K562 (cell line): ENCODE results near the gene KAZN. TPM values are rescaled to one million over a fixed set of nuclear protein-coding genes. Genes with fewer than 3 reads are reported as not detected.

Experiments used
- ATAC-seq: fragments of 200-7000 bp; cut with Tn5 transposase; 3 replicates; pipeline ENCODE4 v1.9.1; 2020; ENCODE audit warnings: moderate library complexity
- BruUV-seq: library from RNA; stranded (reverse); fragments of 400-500 nt; replicated peaks from 2 replicates; lab custom pipeline; 2021; lab: Mats Ljungman, UMichigan
- CTCF ChIA-PET: fragments of 300-600 bp; formaldehyde crosslinking; extraction: SDS; loops from one replicate; lab custom pipeline; 2021; ENCODE audit warnings: low intra/inter-chr PET ratio; lab: Yijun Ruan, JAX
- POLR2A ChIA-PET: fragments of 300-600, 350-650 bp; sonication (Branson Sonifier 250); formaldehyde crosslinking; extraction: SDS; loops from one replicate; lab custom pipeline; 2021; ENCODE audit warnings: antibody characterized with exemption, inconsistent platforms; lab: Yijun Ruan, JAX
- DNase-seq, 4 experiments: peaks; one replicate each; pipeline versions ENCODE4 v3.0.0 to v3.0.0-alpha.2; 2011 to 2018; ENCODE audit warnings: low spot score in 3 of 4, mixed read lengths in 3 of 4; ENCODE audit errors: extremely low read depth in 1 of 4
- FAIRE-seq: peaks from 2 replicates; lab custom pipeline; 2011; peaks lifted over from hg19 to GRCh38; lab: Jason Lieb, UNC
- H2AFZ ChIP-seq: 2 replicates; pipeline ENCODE4 v1.6.0; 2011; ENCODE audit warnings: low read depth, low read length, control low read depth, inconsistent platforms
- H3K27ac ChIP-seq: fragments of 200-600 bp; 3 replicates; pipeline ENCODE4 v1.8.0; 2011; ENCODE audit warnings: low read depth, mild to moderate bottlenecking, control low read depth, inconsistent platforms, low read length, moderate library complexity, mixed read lengths; ENCODE audit errors: extremely low read depth
- H3K27me3 ChIP-seq, 2 experiments: fragments of 300-600 bp in 1 of 2; 2 replicates in 1 of 2; 3 replicates in 1 of 2; pipeline versions ENCODE4 v1.6.0 to v1.8.0; 2011; ENCODE audit warnings: inconsistent platforms in 2 of 2, low read length in 2 of 2, mild to moderate bottlenecking in 1 of 2, mixed read lengths in 1 of 2, moderate library complexity in 1 of 2; ENCODE audit not compliant: control insufficient read depth in 2 of 2, insufficient read depth in 2 of 2
- H3K36me3 ChIP-seq: fragments of 300-600 bp; 3 replicates; pipeline ENCODE4 v1.8.0; 2011; ENCODE audit warnings: mild to moderate bottlenecking, low read length, inconsistent platforms; ENCODE audit not compliant: control insufficient read depth, insufficient read depth
- H3K4me1 ChIP-seq, 2 experiments: fragments of 200-600 bp in 1 of 2; replicated peaks in 1 of 2; 2 replicates in 1 of 2; 3 replicates in 1 of 2; pipeline versions ENCODE4 v1.5.1 to v1.8.0; 2011; ENCODE audit warnings: inconsistent platforms in 2 of 2, low read length in 2 of 2, mild to moderate bottlenecking in 1 of 2, mixed read lengths in 1 of 2, moderate library complexity in 1 of 2; ENCODE audit not compliant: control insufficient read depth in 2 of 2, insufficient read depth in 2 of 2
- H3K4me2 ChIP-seq: 2 replicates; pipeline ENCODE4 v1.6.1; 2011; ENCODE audit warnings: low read length, control low read depth, inconsistent platforms, mixed read lengths; ENCODE audit not compliant: insufficient read depth
- H3K4me3 ChIP-seq: fragments of 200-600 bp; sonication (generic), shearing (Covaris generic); 2 replicates; pipeline ENCODE4 v1.5.1; 2016; ENCODE audit warnings: control low read depth, inconsistent platforms
- H3K79me2 ChIP-seq: fragments of 200-600 bp; 3 replicates; pipeline ENCODE4 v1.8.0; 2011; ENCODE audit warnings: low read length, inconsistent platforms; ENCODE audit not compliant: control insufficient read depth, insufficient read depth
- H3K9ac ChIP-seq, 2 experiments: 2 replicates each; pipeline versions ENCODE4 v1.6.0 to v1.6.1; 2011; ENCODE audit warnings: low read depth in 2 of 2, low read length in 2 of 2, control low read depth in 1 of 2, inconsistent platforms in 1 of 2, mild to moderate bottlenecking in 1 of 2, mixed read lengths in 1 of 2; ENCODE audit not compliant: insufficient read depth in 1 of 2
- H3K9me1 ChIP-seq: one replicate; pipeline ENCODE4 v1.6.0; 2011; ENCODE audit warnings: inconsistent platforms, mild to moderate bottlenecking, low read length, moderate library complexity; ENCODE audit not compliant: control insufficient read depth, insufficient read depth
- H3K9me3 ChIP-seq: replicated peaks from 2 replicates; pipeline ENCODE4 v1.5.1; 2011; ENCODE audit warnings: low read depth, low read length, inconsistent platforms; ENCODE audit not compliant: control insufficient read depth, insufficient read depth
- H4K20me1 ChIP-seq: replicated peaks from 2 replicates; pipeline ENCODE4 v1.6.1; 2011; ENCODE audit warnings: low read length, inconsistent platforms, mixed read lengths; ENCODE audit not compliant: control insufficient read depth, insufficient read depth
- BMI1 ChIP-seq: fragments of 150-350 bp; IDR thresholded peaks from 2 replicates; pipeline ENCODE4 v1.6.1; 2014; ENCODE audit warnings: low read length
- EP300 ChIP-seq: IDR thresholded peaks from 2 replicates; pipeline ENCODE4 v1.6.1; 2012; ENCODE audit warnings: low read length, improper control_type of control experiment
- ETS2 ChIP-seq: IDR thresholded peaks from 2 replicates; pipeline ENCODE4 v1.6.1; 2016; ENCODE audit warnings: borderline replicate concordance, missing genetic modification characterization, mild to moderate bottlenecking, moderate library complexity, missing compliant biosample characterization; ENCODE audit not compliant: poor library complexity, severe bottlenecking
- IRF1 ChIP-seq: sonication (generic); formaldehyde crosslinking; IDR thresholded peaks from 2 replicates; pipeline ENCODE4 v1.8.0; 2022; ENCODE audit warnings: missing genetic modification reagents, mild to moderate bottlenecking, borderline replicate concordance
- L3MBTL2 ChIP-seq: fragments of 450-650 bp; IDR thresholded peaks from 2 replicates; pipeline ENCODE4 v1.6.1; 2016; ENCODE audit warnings: mild to moderate bottlenecking, moderate library complexity
- MAFF ChIP-seq: IDR thresholded peaks from 2 replicates; pipeline ENCODE4 v1.6.1; 2012; ENCODE audit warnings: low read length, improper control_type of control experiment
- MIER1 ChIP-seq: fragments of 450-650 bp; IDR thresholded peaks from 2 replicates; pipeline ENCODE4 v1.6.1; 2016; ENCODE audit warnings: antibody characterized with exemption, mild to moderate bottlenecking, low read depth
- MTA1 ChIP-seq: fragments of 450-650 bp; IDR thresholded peaks from 2 replicates; pipeline ENCODE4 v1.6.1; 2017; ENCODE audit warnings: borderline replicate concordance
- NCOA2 ChIP-seq, 2 experiments: fragments of 450-650 bp; IDR thresholded peaks; 2 replicates each; pipeline ENCODE4 v1.6.1; 2018; ENCODE audit warnings: mild to moderate bottlenecking in 2 of 2, moderate library complexity in 1 of 2; ENCODE audit not compliant: partially characterized antibody in 2 of 2
- NFE2 ChIP-seq: IDR thresholded peaks from 2 replicates; pipeline ENCODE4 v1.6.1; 2014; ENCODE audit warnings: antibody characterized with exemption, low read depth
- NR1H2 ChIP-seq: sonication (generic); formaldehyde crosslinking; IDR thresholded peaks from 2 replicates; pipeline ENCODE4 v1.4.0; 2020; ENCODE audit warnings: mild to moderate bottlenecking, missing genetic modification reagents
- POLR2G ChIP-seq: fragments of 200-400 bp; formaldehyde crosslinking; IDR thresholded peaks from 2 replicates; pipeline ENCODE4 v1.6.1; 2017; ENCODE audit warnings: low read depth, mild to moderate bottlenecking, antibody characterized with exemption, low read length, moderate library complexity
- TEAD2 ChIP-seq: fragments of 450-650 bp; IDR thresholded peaks from 2 replicates; pipeline ENCODE4 v1.6.1; 2016; ENCODE audit warnings: missing genetic modification characterization, control low read depth, missing compliant biosample characterization
- XRCC5 ChIP-seq: fragments of 200-400 bp; formaldehyde crosslinking; IDR thresholded peaks from 2 replicates; pipeline ENCODE4 v1.6.1; 2017; ENCODE audit warnings: low read depth, mild to moderate bottlenecking, low read length
- ZNF77 ChIP-seq: fragments of 250-450 bp; sonication (Bioruptor Pico); IDR thresholded peaks from 2 replicates; pipeline ENCODE4 v1.5.0; 2020
- WGBS: fragments of 100-300 bp; shearing (Covaris generic); methylation state at CpG from one replicate; pipeline ENCODE4 v1.1.6; 2016; ENCODE audit warnings: low coverage, mixed read lengths; ENCODE audit not compliant: insufficient coverage; ENCODE audit errors: missing lambda C conversion rate; 5-methylcytosine and 5-hydroxymethylcytosine counted together
- in situ Hi-C: fragments of 300-500 bp; cut with MboI; formaldehyde crosslinking; loops from 4 replicates; pipeline ENCODE4 v1.15.0; 2018; ENCODE audit warnings: inconsistent platforms, mixed read lengths
- intact Hi-C: fragments of 100-400 bp; cut with micrococcal nuclease; formaldehyde crosslinking; loops from 2 replicates; pipeline ENCODE4 v1.14.2; 2022
- polyA plus RNA-seq, 8 experiments: library from polyadenylated mRNA; depleted of rRNA in 4 of 8; stranded (reverse) in 5 of 8; unstranded in 3 of 8; fragments of >200 nt; fragmentation: Nextera tagmentation in 2 of 8; fragmentation: Illumina TruSeq in 1 of 8; extraction: Ambion mirVana in 2 of 8; extraction: Trizol in 1 of 8; gene quantifications; 2 replicates each; pipeline versions ENCODE4 v1.2.1 to v1.2.3, GENCODE V29; 2011 to 2014; ENCODE audit warnings: inconsistent platforms in 1 of 8, missing spikeins in 1 of 8
- total RNA-seq, 7 experiments: library from RNA; depleted of rRNA in 6 of 7; stranded (reverse); fragments of >200 nt in 6 of 7; fragmentation: Illumina TruSeq in 2 of 7; extraction: Trizol in 2 of 7; gene quantifications; 2 replicates each; pipeline versions ENCODE4 v1.2.1 to v1.2.3, GENCODE V29; 2011 to 2021; ENCODE audit warnings: low replicate concordance in 1 of 7

The KAZN gene
- total and polyA plus RNA-seq, 9 of the 15 experiments (the other 6 are each of a cell fraction or from before 2014, with no cell fraction given), result 2.1 to 21.6 (median 5.4) TPM

- 1% methylated on average over 10 of the region's 11 CpGs for WGBS
- Histone ChIP-seq H3K27ac (no peak overlapping the region), H3K4me1 (no peaks in the 10 kb centered on the region), H2AFZ (no peak overlapping the region), H3K79me2 (no peaks in the 10 kb centered on the region), H3K9ac (no peak overlapping the region), H4K20me1 (no peaks in the 10 kb centered on the region), H3K9me3 (no peaks in the 10 kb centered on the region), H3K4me2 (no peak overlapping the region), H3K4me3 (no peak overlapping the region), H3K9me1 (no peaks in the 10 kb centered on the region), H3K27me3 (peaks cover 37 to 73% of the 10 kb centered on the region in 2 experiments), H3K36me3 (no peaks in the 10 kb centered on the region)
- CTCF ChIA-PET, result no interaction called here
- intact Hi-C loops, result no loop called here
- ATAC-seq, result no peak
- no peak for FAIRE-seq
- POLR2A ChIA-PET, result interaction anchor here (0.6 to 1.3 kb wide), 4 partner anchors 17 to 317 kb away, joined by 3 to 5 read pairs (median 4); no protein-coding TSS in a partner anchor
- BruUV-seq, result no TSS peak
- in situ Hi-C loops, result no loop called here
- no peak for TF ChIP-seq TEAD2
- no peak for TF ChIP-seq NR1H2 (CRISPR knock-in tag)
- no peak for TF ChIP-seq POLR2G
- TF ChIP-seq XRCC5, result no peak
- no peak for TF ChIP-seq ZNF77 (CRISPR knock-in tag)
- TF ChIP-seq BMI1, result no peak
- TF ChIP-seq NFE2, result no peak
- no peak for TF ChIP-seq MIER1
- no peak for TF ChIP-seq L3MBTL2
- TF ChIP-seq NCOA2 (IDR thresholded peaks at IDR 0.05; ENCODE audit: partially characterized antibody in 2 of 2), result no peak
- no peak for TF ChIP-seq IRF1 (CRISPR knock-in tag)
- TF ChIP-seq MAFF, result no peak
- TF ChIP-seq EP300, result no peak
- no peak for TF ChIP-seq ETS2
- TF ChIP-seq MTA1, result no peak
- no peak for DNase-seq
Observed at GRCh38 chr1:14698314-14698713, 99.8 kb downstream of the KAZN start.
